HCT116 (cell line): ENCODE data around the gene TBC1D2B. TPM values are rescaled to one million over a fixed set of nuclear protein-coding genes. Genes with fewer than 3 reads are reported as not detected.

Source experiments
- ATAC-seq: fragments of 200-7000 bp; cut with Tn5 transposase; 2 replicates; pipeline ENCODE4 v1.9.1; 2020; ENCODE audit warnings: mild to moderate bottlenecking, moderate library complexity
- BruUV-seq: library from RNA; stranded (reverse); fragments of 400-500 nt; replicated peaks from 2 replicates; lab custom pipeline; 2021; lab: Mats Ljungman, UMichigan
- CTCF ChIA-PET: fragments of 300-600 bp; sonication (Branson Sonifier 250); formaldehyde crosslinking; loops from one replicate; lab custom pipeline; 2021; ENCODE audit warnings: antibody characterized with exemption; lab: Charles Lee
- POLR2A ChIA-PET: fragments of 300-600, 350-600 bp; sonication (Branson Sonifier 250); formaldehyde crosslinking; loops from one replicate; lab custom pipeline; 2021; ENCODE audit warnings: antibody characterized with exemption; lab: Charles Lee
- RAD21 ChIA-PET, 2 experiments: fragments of 300-600 bp; sonication (Branson Sonifier 250); formaldehyde crosslinking; loops; one replicate each; lab custom pipeline; 2023; ENCODE audit warnings: low total read pairs in 2 of 2; ENCODE audit not compliant: uncharacterized antibody in 2 of 2, unreplicated experiment in 2 of 2, low non-redundant PET in 1 of 2; lab: Charles Lee
- DNase-seq: peaks from one replicate; pipeline ENCODE4 v3.0.0-alpha.2; 2010; ENCODE audit warnings: low read depth, low spot score
- H2AFZ ChIP-seq: fragments of 200-600 bp; shearing (Covaris generic), sonication (generic); 2 replicates; pipeline ENCODE4 v1.6.1; 2017; ENCODE audit warnings: low read depth, mixed run types, mixed read lengths, antibody characterized with exemption, low read length; ENCODE audit not compliant: poor library complexity, severe bottlenecking
- H3K27ac ChIP-seq: 2 replicates; pipeline ENCODE4 v1.5.1; 2012; ENCODE audit warnings: low read depth, low read length
- H3K27me3 ChIP-seq: fragments of 200-600 bp; sonication (generic); 2 replicates; pipeline ENCODE4 v1.6.1; 2016; ENCODE audit warnings: mixed run types, low read length, mixed read lengths; ENCODE audit not compliant: insufficient read depth
- H3K36me3 ChIP-seq, 2 experiments: fragments of 200-500 bp in 1 of 2; fragments of 200-600 bp in 1 of 2; sonication (Bioruptor generic) in 1 of 2; sonication (generic) in 1 of 2; 2 replicates each; pipeline versions ENCODE4 v1.5.1 to v1.6.1; 2014 to 2016; ENCODE audit warnings: low read length in 2 of 2, inconsistent platforms in 1 of 2, mixed read lengths in 1 of 2, mixed run types in 1 of 2; ENCODE audit not compliant: insufficient read depth in 2 of 2, control insufficient read depth in 1 of 2
- H3K4me1 ChIP-seq, 2 experiments: fragments of 200-600 bp in 1 of 2; sonication (generic) in 1 of 2; 2 replicates each; pipeline versions ENCODE4 v1.5.1 to v1.6.1; 2012 to 2017; ENCODE audit warnings: low read length in 2 of 2, inconsistent platforms in 1 of 2, mild to moderate bottlenecking in 1 of 2, mixed read lengths in 1 of 2, mixed run types in 1 of 2, moderate library complexity in 1 of 2; ENCODE audit not compliant: insufficient read depth in 2 of 2, control insufficient read depth in 1 of 2
- H3K4me2 ChIP-seq: fragments of 200-600 bp; sonication (generic); 2 replicates; pipeline ENCODE4 v1.6.1; 2017; ENCODE audit warnings: mixed run types, low read length, mixed read lengths
- H3K4me3 ChIP-seq, 2 experiments: fragments of 200-600 bp in 1 of 2; sonication (generic) in 1 of 2; replicated peaks in 1 of 2; 2 replicates each; pipeline ENCODE4 v1.5.1; 2011 to 2016; ENCODE audit warnings: low read length in 2 of 2, control low read depth in 1 of 2, low read depth in 1 of 2, mild to moderate bottlenecking in 1 of 2, mixed read lengths in 1 of 2, mixed run types in 1 of 2
- H3K79me2 ChIP-seq: fragments of 200-600 bp; sonication (generic); 2 replicates; pipeline ENCODE4 v1.6.1; 2017; ENCODE audit warnings: mild to moderate bottlenecking, mixed run types, low read length, moderate library complexity, mixed read lengths; ENCODE audit not compliant: insufficient read depth
- H3K9ac ChIP-seq: fragments of 200-600 bp; sonication (generic); 2 replicates; pipeline ENCODE4 v1.6.1; 2016; ENCODE audit warnings: low read length, mixed read lengths
- H3K9me2 ChIP-seq: fragments of 200-600 bp; sonication (generic), shearing (Covaris generic); 2 replicates; pipeline ENCODE4 v1.6.1; 2017; ENCODE audit warnings: mixed run types, mild to moderate bottlenecking, moderate library complexity; ENCODE audit not compliant: insufficient read depth
- H3K9me3 ChIP-seq, 2 experiments: fragments of 200-500 bp in 1 of 2; fragments of 200-600 bp in 1 of 2; sonication (Bioruptor generic) in 1 of 2; sonication (generic) in 1 of 2; 2 replicates each; pipeline ENCODE4 v1.6.1; 2014 to 2017; ENCODE audit warnings: low read length in 2 of 2, mixed read lengths in 2 of 2, inconsistent platforms in 1 of 2, low read depth in 1 of 2, mild to moderate bottlenecking in 1 of 2, mixed run types in 1 of 2, moderate library complexity in 1 of 2; ENCODE audit not compliant: control insufficient read depth in 1 of 2, insufficient read depth in 1 of 2
- H4K20me1 ChIP-seq: fragments of 200-600 bp; sonication (generic), shearing (Covaris generic); 2 replicates; pipeline ENCODE4 v1.6.1; 2017; ENCODE audit warnings: mixed run types, mild to moderate bottlenecking, moderate library complexity; ENCODE audit not compliant: insufficient read depth
- CBX3 ChIP-seq: IDR thresholded peaks from 2 replicates; pipeline ENCODE4 v1.6.1; 2012; ENCODE audit warnings: low read depth
- EZH2 ChIP-seq: fragments of 200-600 bp; sonication (generic); IDR thresholded peaks from 2 replicates; pipeline ENCODE4 v1.6.1; 2017; ENCODE audit warnings: antibody characterized with exemption, mixed run types
- JUND ChIP-seq: IDR thresholded peaks from 2 replicates; pipeline ENCODE4 v1.6.1; 2012
- MAX ChIP-seq: IDR thresholded peaks from 2 replicates; pipeline ENCODE4 v1.6.1; 2012
- POLR2A ChIP-seq: IDR thresholded peaks from 2 replicates; pipeline ENCODE4 v1.7.0; 2011; ENCODE audit warnings: borderline replicate concordance; ENCODE audit not compliant: insufficient read depth, insufficient read length; ENCODE audit errors: extremely low read depth
- REST ChIP-seq: IDR thresholded peaks from 2 replicates; pipeline ENCODE4 v1.6.1; 2012; ENCODE audit warnings: low read depth
- SIN3A ChIP-seq: IDR thresholded peaks from 2 replicates; pipeline ENCODE4 v1.6.1; 2012; ENCODE audit warnings: low read depth
- SRF ChIP-seq: IDR thresholded peaks from 2 replicates; pipeline ENCODE4 v1.6.1; 2012; ENCODE audit warnings: low read depth
- YY1 ChIP-seq: IDR thresholded peaks from 2 replicates; pipeline ENCODE4 v1.6.1; 2011; ENCODE audit warnings: low read length, low read depth, moderate library complexity, mild to moderate bottlenecking; ENCODE audit not compliant: insufficient replicate concordance; ENCODE audit errors: extremely low read depth
- ZBTB33 ChIP-seq: IDR thresholded peaks from 2 replicates; pipeline ENCODE4 v1.6.1; 2011; ENCODE audit warnings: mild to moderate bottlenecking, low read length, moderate library complexity; ENCODE audit not compliant: insufficient replicate concordance; ENCODE audit errors: extremely low read depth
- ZNF274 ChIP-seq: fragments of 200-500 bp; sonication (Bioruptor generic); IDR thresholded peaks from 2 replicates; pipeline ENCODE4 v1.6.1; 2014; ENCODE audit warnings: mild to moderate bottlenecking, low read depth, low read length, inconsistent platforms
- intact Hi-C: fragments of 100-400 bp; cut with micrococcal nuclease; formaldehyde crosslinking; loops from 2 replicates; pipeline ENCODE4 v1.10.0; 2022
- total RNA-seq: library from RNA; stranded (reverse); gene quantifications from one replicate; pipeline ENCODE4 v1.2.1, GENCODE V29; 2021; ENCODE audit not compliant: unreplicated experiment

TBC1D2B gene
- total RNA-seq, 1 experiment from 2014 or later, result 16.6 TPM

- no peak for ATAC-seq
- CTCF ChIA-PET, result no interaction called here
- intact Hi-C loops, result no loop called here
- RAD21 ChIA-PET, result no interaction called here
- no TSS peak for BruUV-seq
- Histone ChIP-seq H4K20me1 (no peaks in the 10 kb centered on the region), H3K4me1 (no peaks in the 10 kb centered on the region)
- TF ChIP-seq SIN3A (no peak), JUND (no peak), MAX (no peak), CBX3 (no peak), POLR2A (no peak), SRF (no peak), ZBTB33 (no peak), EZH2 (no peak), ZNF274 (no peak), YY1 (no peak), REST (no peak)
- TF ChIP-seq, all 23 proteins: peak for 0
- no peak overlapping the region for H3K4me2 ChIP-seq
- POLR2A ChIA-PET, result no interaction called here
- H3K79me2 ChIP-seq, result no peaks in the 10 kb centered on the region
- H3K9me3 ChIP-seq, result no peaks in the 10 kb centered on the region
- H3K4me3 ChIP-seq, result no peak overlapping the region
- H3K27me3 ChIP-seq, result no peaks in the 10 kb centered on the region
- H2AFZ ChIP-seq, result no peak overlapping the region
- H3K9me2 ChIP-seq, result no peaks in the 10 kb centered on the region
- no peak for DNase-seq
- H3K36me3 ChIP-seq, result no peaks in the 10 kb centered on the region; a peak in 1 of 4 replicates
- no peak overlapping the region for H3K9ac ChIP-seq
- H3K27ac ChIP-seq, result no peak overlapping the region
These were observed 41.5 kb downstream of the TBC1D2B start for GRCh38 chr15:78035861-78036476.
